HepG2 (cell line): ENCODE data around the gene LYSMD2. TPM values are rescaled to one million over a fixed set of nuclear protein-coding genes. Genes with fewer than 3 reads are reported as not detected.

Experiments
- ATAC-seq: fragments of 200-7000 bp; cut with Tn5 transposase; 3 replicates; pipeline ENCODE4 v1.9.1; 2020; ENCODE audit warnings: mild to moderate bottlenecking, moderate library complexity
- BruUV-seq: library from RNA; stranded (reverse); fragments of 400-500 nt; replicated peaks from 2 replicates; lab custom pipeline; 2021; lab: Mats Ljungman, UMichigan
- CTCF ChIA-PET: fragments of 300-600 bp; formaldehyde crosslinking; extraction: SDS; loops from one replicate; lab custom pipeline; 2021; ENCODE audit warnings: low total read pairs, inconsistent platforms, low intra/inter-chr PET ratio; lab: Yijun Ruan, JAX
- POLR2A ChIA-PET: fragments of 350-600 bp; sonication (Branson Sonifier 250); formaldehyde crosslinking; loops from one replicate; lab custom pipeline; 2020; ENCODE audit warnings: antibody characterized with exemption, inconsistent platforms; lab: Yijun Ruan, JAX
- DNase-seq: peaks from one replicate; pipeline ENCODE4 v3.0.0-alpha.2; 2015; ENCODE audit warnings: low spot score
- FAIRE-seq: peaks from 3 replicates; lab custom pipeline; 2011; peaks lifted over from hg19 to GRCh38; lab: Jason Lieb, UNC
- H2AFZ ChIP-seq: one replicate; pipeline ENCODE4 v1.6.1; 2011; ENCODE audit warnings: low read length, inconsistent platforms
- H3K27ac ChIP-seq: fragments of 300-600 bp; 3 replicates; pipeline ENCODE4 v1.8.0; 2011; ENCODE audit warnings: mixed run types, mild to moderate bottlenecking, mixed read lengths, low read length, inconsistent platforms; ENCODE audit not compliant: insufficient read depth; ENCODE audit errors: extremely low read length
- H3K27me3 ChIP-seq, 2 experiments: fragments of 200-600 bp in 1 of 2; 2 replicates in 1 of 2; 3 replicates in 1 of 2; pipeline versions ENCODE4 v1.6.0 to v1.8.0; 2011; ENCODE audit warnings: low read length in 2 of 2, mild to moderate bottlenecking in 2 of 2, moderate library complexity in 2 of 2, inconsistent platforms in 1 of 2; ENCODE audit not compliant: insufficient read depth in 2 of 2, control insufficient read depth in 1 of 2
- H3K36me3 ChIP-seq, 2 experiments: fragments of 200-600 bp in 1 of 2; replicated peaks in 1 of 2; 2 replicates in 1 of 2; 3 replicates in 1 of 2; pipeline versions ENCODE4 v1.5.1 to v1.8.0; 2011; ENCODE audit warnings: low read length in 2 of 2, inconsistent platforms in 1 of 2; ENCODE audit not compliant: insufficient read depth in 2 of 2, control insufficient read depth in 1 of 2
- H3K4me1 ChIP-seq: 2 replicates; pipeline ENCODE4 v1.5.1; 2012; ENCODE audit warnings: low read length, inconsistent platforms; ENCODE audit not compliant: insufficient read depth
- H3K4me2 ChIP-seq: 2 replicates; pipeline ENCODE4 v1.6.0; 2011; ENCODE audit warnings: low read depth, low read length, inconsistent platforms
- H3K4me3 ChIP-seq, 3 experiments: fragments of 200-600 bp in 1 of 3; sonication (generic), shearing (Covaris generic) in 1 of 3; replicated peaks in 1 of 3; 2 replicates each; pipeline ENCODE4 v1.5.1; 2011 to 2016; ENCODE audit warnings: low read length in 3 of 3, inconsistent platforms in 2 of 3, low read depth in 2 of 3, mild to moderate bottlenecking in 2 of 3, control low read depth in 1 of 3, mixed read lengths in 1 of 3; ENCODE audit not compliant: insufficient read depth in 1 of 3
- H3K79me2 ChIP-seq: one replicate; pipeline ENCODE4 v1.6.1; 2011; ENCODE audit warnings: low read length, inconsistent platforms; ENCODE audit not compliant: insufficient read depth
- H3K9ac ChIP-seq: 2 replicates; pipeline ENCODE4 v1.6.0; 2011; ENCODE audit warnings: mild to moderate bottlenecking, low read depth, low read length, inconsistent platforms; ENCODE audit not compliant: insufficient read depth
- H3K9me3 ChIP-seq: 2 replicates; pipeline ENCODE4 v1.5.1; 2012; ENCODE audit warnings: mild to moderate bottlenecking, low read length
- H4K20me1 ChIP-seq: 2 replicates; pipeline ENCODE4 v1.6.0; 2011; ENCODE audit warnings: inconsistent platforms, mild to moderate bottlenecking, low read length, moderate library complexity; ENCODE audit not compliant: insufficient read depth
- AFF4 ChIP-seq: sonication (generic); formaldehyde crosslinking; IDR thresholded peaks from 2 replicates; pipeline ENCODE4 v1.4.0; 2020; ENCODE audit warnings: missing genetic modification reagents
- CBX5 ChIP-seq: sonication (generic); formaldehyde crosslinking; IDR thresholded peaks from 2 replicates; pipeline ENCODE4 v1.4.0; 2020; ENCODE audit warnings: missing genetic modification reagents, borderline replicate concordance
- CC2D1A ChIP-seq: sonication (generic); formaldehyde crosslinking; IDR thresholded peaks from 2 replicates; pipeline ENCODE4 v1.8.1; 2023; ENCODE audit warnings: mild to moderate bottlenecking, missing genetic modification reagents
- GATAD2A ChIP-seq: IDR thresholded peaks from 2 replicates; pipeline ENCODE4 v1.6.1; 2016
- GTF3A ChIP-seq: sonication (generic); formaldehyde crosslinking; conservative IDR thresholded peaks from 2 replicates; pipeline ENCODE4 v1.4.0; 2020; ENCODE audit warnings: mild to moderate bottlenecking, missing genetic modification reagents
- KLF6 ChIP-seq: IDR thresholded peaks from 2 replicates; pipeline ENCODE4 v1.8.0; 2016; ENCODE audit warnings: missing biosample characterization, missing genetic modification reagents
- PCBP2 ChIP-seq: fragments of 200-400 bp; formaldehyde crosslinking; optimal IDR thresholded peaks from 2 replicates; pipeline ENCODE3; 2018; ENCODE audit warnings: low read length, low read depth; ENCODE audit not compliant: poor library complexity, severe bottlenecking
- STAT5B ChIP-seq: sonication (generic); formaldehyde crosslinking; IDR thresholded peaks from 2 replicates; pipeline ENCODE4 v1.4.0; 2020; ENCODE audit warnings: missing genetic modification reagents
- ZFY ChIP-seq: sonication (generic); formaldehyde crosslinking; IDR thresholded peaks from 2 replicates; pipeline ENCODE4 v1.4.0; 2020; ENCODE audit warnings: missing genetic modification reagents
- ZNF24 ChIP-seq: fragments of 450-650 bp; IDR thresholded peaks from 2 replicates; pipeline ENCODE4 v1.6.1; 2017; ENCODE audit warnings: antibody characterized with exemption, mild to moderate bottlenecking
- ZNF260 ChIP-seq: sonication (generic); formaldehyde crosslinking; IDR thresholded peaks from 2 replicates; pipeline ENCODE4 v1.4.0; 2020; ENCODE audit warnings: missing genetic modification reagents, low read depth, mild to moderate bottlenecking, borderline replicate concordance
- ZNF337 ChIP-seq: sonication (generic); formaldehyde crosslinking; IDR thresholded peaks from 2 replicates; pipeline ENCODE4 v1.5.1; 2020; ENCODE audit warnings: missing genetic modification reagents, low read depth, mild to moderate bottlenecking, borderline replicate concordance
- ZNF619 ChIP-seq: sonication (generic); formaldehyde crosslinking; IDR thresholded peaks from 2 replicates; pipeline ENCODE4 v1.4.0; 2020; ENCODE audit warnings: mild to moderate bottlenecking, missing genetic modification reagents
- ZNF629 ChIP-seq: sonication (generic); formaldehyde crosslinking; conservative IDR thresholded peaks from 2 replicates; pipeline ENCODE4 v1.5.0; 2020; ENCODE audit warnings: missing genetic modification reagents
- WGBS: methylation state at CpG from one replicate; pipeline ENCODE4 v1.1.6; 2017; ENCODE audit warnings: low lambda C conversion rate; 5-methylcytosine and 5-hydroxymethylcytosine counted together
- in situ Hi-C: cut with HindIII; loops from 2 replicates; pipeline ENCODE4 v1.10.0; 2017; ENCODE audit warnings: low pct_unique_long_range_greater_than_20kb; ENCODE audit not compliant: extremely low pct_ligation_motif_present
- intact Hi-C: fragments of 100-400 bp; cut with micrococcal nuclease; formaldehyde crosslinking; loops from one replicate; pipeline ENCODE4 v1.10.0; 2022; ENCODE audit not compliant: unreplicated experiment
- polyA plus RNA-seq, 8 experiments: library from polyadenylated mRNA; depleted of rRNA in 3 of 8; stranded (reverse) in 7 of 8; unstranded in 1 of 8; fragments of >200 nt; fragmentation: Illumina TruSeq in 4 of 8; extraction: Trizol in 4 of 8; gene quantifications; 2 replicates each; pipeline versions ENCODE4 v1.2.1 to v1.2.3, GENCODE V29; 2011 to 2016; ENCODE audit warnings: low read depth in 4 of 8, missing spikeins in 1 of 8, mixed read lengths in 1 of 8; ENCODE audit not compliant: insufficient read depth in 1 of 8
- total RNA-seq, 5 experiments: library from RNA; depleted of rRNA; stranded (reverse); fragments of >200 nt; fragmentation: Illumina TruSeq; extraction: Trizol; gene quantifications; 2 replicates each; pipeline ENCODE4 v1.2.3, GENCODE V29; 2016; ENCODE audit warnings: low read depth in 1 of 5
- TF ChIP-seq, protein P1 (sequence below): sonication (generic); formaldehyde crosslinking; IDR thresholded peaks from 2 replicates; pipeline ENCODE4 v1.5.1; 2020; ENCODE audit warnings: missing genetic modification reagents, mild to moderate bottlenecking, borderline replicate concordance
- TF ChIP-seq, protein P2 (sequence below): sonication (generic); formaldehyde crosslinking; IDR thresholded peaks from 2 replicates; pipeline ENCODE4 v1.8.0; 2022; ENCODE audit warnings: missing genetic modification reagents, low read depth, mild to moderate bottlenecking, borderline replicate concordance
- TF ChIP-seq, protein P3 (sequence below): sonication (generic); formaldehyde crosslinking; conservative IDR thresholded peaks from 2 replicates; pipeline ENCODE4 v1.4.0; 2020; ENCODE audit warnings: missing genetic modification reagents

LYSMD2 gene
- total and polyA plus RNA-seq, 2 of the 13 experiments (the other 11 are each of a cell fraction or from before 2014, with no cell fraction given), result 0.05 to 0.27 TPM

DNA sequence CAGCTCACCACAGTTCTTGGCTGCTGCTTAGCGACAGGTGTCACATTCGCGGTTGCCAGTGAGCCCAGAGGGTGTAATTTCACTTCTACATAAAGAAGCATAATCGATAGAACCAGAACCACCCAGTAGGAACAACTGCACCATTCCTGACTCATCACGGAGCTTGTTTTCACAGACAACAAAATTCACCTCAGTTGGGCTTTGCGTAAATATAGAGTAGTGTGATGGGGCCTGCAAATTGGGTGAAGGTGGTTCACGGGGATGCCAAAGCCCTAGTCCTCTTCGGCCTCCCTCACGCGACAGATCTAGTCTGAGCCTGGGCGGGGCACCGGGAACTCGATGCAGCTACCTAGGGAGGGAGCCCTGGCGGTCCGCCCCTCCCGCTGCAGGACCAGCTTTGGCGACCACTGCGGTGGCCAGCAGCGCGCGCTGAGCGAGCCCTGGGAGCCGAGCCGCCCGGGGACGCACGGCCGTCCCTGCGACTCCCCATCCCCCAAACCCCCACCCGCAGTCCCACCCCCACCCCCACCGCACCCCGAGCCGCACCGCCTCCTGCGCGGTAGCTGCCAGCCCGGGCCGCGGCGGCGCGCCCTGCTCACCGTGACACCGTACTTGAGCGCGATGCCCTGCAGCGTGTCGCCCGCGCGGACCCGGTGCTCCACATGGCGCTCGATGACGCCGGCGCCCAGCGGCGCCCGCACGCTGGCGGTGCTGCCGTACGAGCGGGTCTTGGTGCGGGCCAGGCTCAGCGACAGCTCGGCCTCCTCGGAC, 519 bp downstream of the LYSMD2 start (continued):
- TF ChIP-seq KLF6 (CRISPR knock-in tag) (no peak), ZFY (CRISPR knock-in tag) (peak; percentile 21; the same call in 1 of the 2 replicates), ZNF629 (CRISPR knock-in tag) (no peak), ZNF619 (CRISPR knock-in tag) (no peak), ZNF24 (no peak), CC2D1A (no peak), STAT5B (CRISPR knock-in tag) (no peak)

DNA sequence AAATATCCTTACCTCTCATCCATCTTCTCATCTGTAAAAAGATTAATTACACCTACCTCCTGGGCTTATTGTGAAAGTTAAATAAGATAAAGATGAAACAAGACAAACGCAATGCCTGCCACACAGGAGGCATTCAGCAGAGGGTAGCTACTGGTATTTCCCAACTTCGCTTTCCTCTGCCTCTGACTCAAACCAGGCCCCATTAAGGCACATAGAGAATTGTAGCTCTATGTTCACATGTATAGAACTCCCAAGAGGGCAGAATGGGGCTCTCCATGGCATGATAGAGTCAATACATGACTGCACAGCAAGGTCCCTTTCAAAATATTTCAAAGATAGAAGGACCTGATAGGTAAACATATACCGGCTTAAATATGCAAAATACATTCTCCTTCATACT, 1.4 kb downstream of the LYSMD2 start:
- ChIA-PET POLR2A (no interaction called here), CTCF (no interaction called here)
- no peak overlapping the region for H3K4me3 ChIP-seq
- peaks cover 0 to 43% of the 10 kb centered on the region in 2 experiments; a peak in 3 of 5 replicates for H3K27me3 ChIP-seq
- no peaks in the 10 kb centered on the region for H3K79me2 ChIP-seq
- no peak overlapping the region for H3K27ac ChIP-seq
- no peak overlapping the region for H2AFZ ChIP-seq
- no peaks in the 10 kb centered on the region for H3K9me3 ChIP-seq
- H4K20me1 ChIP-seq, result no peaks in the 10 kb centered on the region
- BruUV-seq, result no TSS peak
- no peaks in the 10 kb centered on the region for H3K4me1 ChIP-seq
- no peak overlapping the region for H3K4me2 ChIP-seq
- no peak for TF ChIP-seq GATAD2A
- TF ChIP-seq, protein P1, sequence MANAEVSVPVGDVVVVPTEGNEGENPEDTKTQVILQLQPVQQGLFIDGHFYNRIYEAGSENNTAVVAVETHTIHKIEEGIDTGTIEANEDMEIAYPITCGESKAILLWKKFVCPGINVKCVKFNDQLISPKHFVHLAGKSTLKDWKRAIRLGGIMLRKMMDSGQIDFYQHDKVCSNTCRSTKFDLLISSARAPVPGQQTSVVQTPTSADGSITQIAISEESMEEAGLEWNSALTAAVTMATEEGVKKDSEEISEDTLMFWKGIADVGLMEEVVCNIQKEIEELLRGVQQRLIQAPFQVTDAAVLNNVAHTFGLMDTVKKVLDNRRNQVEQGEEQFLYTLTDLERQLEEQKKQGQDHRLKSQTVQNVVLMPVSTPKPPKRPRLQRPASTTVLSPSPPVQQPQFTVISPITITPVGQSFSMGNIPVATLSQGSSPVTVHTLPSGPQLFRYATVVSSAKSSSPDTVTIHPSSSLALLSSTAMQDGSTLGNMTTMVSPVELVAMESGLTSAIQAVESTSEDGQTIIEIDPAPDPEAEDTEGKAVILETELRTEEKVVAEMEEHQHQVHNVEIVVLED (CRISPR knock-in tag), result no peak
- TF ChIP-seq ZNF337 (CRISPR knock-in tag), result no peak
- TF ChIP-seq, protein P2, sequence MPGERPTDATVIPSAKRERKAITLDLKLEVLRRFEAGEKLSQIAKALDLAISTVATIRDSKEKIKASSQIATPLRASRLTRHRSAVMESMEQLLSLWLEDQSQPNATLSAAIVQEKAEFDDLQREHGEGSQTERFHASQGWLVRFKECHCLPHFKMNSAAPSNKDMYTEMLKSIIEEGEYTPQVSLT (CRISPR knock-in tag), result no peak
- TF ChIP-seq GTF3A (CRISPR knock-in tag), result no peak
- TF ChIP-seq, protein P3, sequence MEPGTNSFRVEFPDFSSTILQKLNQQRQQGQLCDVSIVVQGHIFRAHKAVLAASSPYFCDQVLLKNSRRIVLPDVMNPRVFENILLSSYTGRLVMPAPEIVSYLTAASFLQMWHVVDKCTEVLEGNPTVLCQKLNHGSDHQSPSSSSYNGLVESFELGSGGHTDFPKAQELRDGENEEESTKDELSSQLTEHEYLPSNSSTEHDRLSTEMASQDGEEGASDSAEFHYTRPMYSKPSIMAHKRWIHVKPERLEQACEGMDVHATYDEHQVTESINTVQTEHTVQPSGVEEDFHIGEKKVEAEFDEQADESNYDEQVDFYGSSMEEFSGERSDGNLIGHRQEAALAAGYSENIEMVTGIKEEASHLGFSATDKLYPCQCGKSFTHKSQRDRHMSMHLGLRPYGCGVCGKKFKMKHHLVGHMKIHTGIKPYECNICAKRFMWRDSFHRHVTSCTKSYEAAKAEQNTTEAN, result no peak
- TF ChIP-seq CBX5 (CRISPR knock-in tag), result no peak
- no peak for TF ChIP-seq AFF4
- no peak for TF ChIP-seq ZNF260 (CRISPR knock-in tag)
- no peak for TF ChIP-seq PCBP2
- intact Hi-C loops, result no loop called here
- no peak overlapping the region for H3K9ac ChIP-seq
- ATAC-seq (no peak), DNase-seq (no peak), FAIRE-seq (no peak)
- in situ Hi-C loops, result no loop called here
- H3K36me3 ChIP-seq, result no peaks in the 10 kb centered on the region
- WGBS, result 42% methylated on average over 3 of the region's 3 CpGs
